ENCODE data around the gene NPEPPS. TPM values are rescaled to one million over a fixed set of nuclear protein-coding genes. Genes with fewer than 3 reads are reported as not detected.
A peak's percentile ranks its signal among the peaks of the same experiment; 100 is the strongest.
"Not testable (repeated sequence)": the region's sequence is repeated elsewhere in the genome, so short reads cannot be mapped to it uniquely, and the experiment has no call there.

NPEPPS gene
- total RNA-seq, 1 donor from 2014 or later = 132 TPM

DNA sequence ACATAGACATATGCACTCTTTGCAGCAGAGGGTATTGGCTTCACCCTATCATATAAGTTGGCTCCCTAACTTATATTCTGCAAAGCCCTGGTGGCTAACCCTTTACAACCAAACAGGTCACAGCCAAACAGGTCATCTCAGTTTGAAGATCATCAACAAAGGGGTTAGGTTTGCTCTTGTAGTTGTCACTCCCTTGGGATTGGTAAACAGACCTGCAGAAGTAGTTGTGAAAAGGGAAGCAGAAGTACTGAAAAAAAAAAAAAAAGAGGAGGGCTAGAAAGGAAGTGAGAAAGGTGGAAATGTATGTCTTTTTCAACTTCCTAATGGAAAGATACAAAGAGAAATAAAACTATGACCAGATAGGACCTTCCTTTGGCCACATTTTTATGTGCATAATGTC, 8.6 kb upstream of the NPEPPS start:
- H3K27ac Mint-ChIP-seq; DNase-seq (ENCODE audit: low spot score); H3K4me1 Mint-ChIP-seq (ENCODE audit: low read depth); H3K27me3 Mint-ChIP-seq (ENCODE audit: low read depth); intact Hi-C loops (cut with micrococcal nuclease); H3K36me3 Mint-ChIP-seq (ENCODE audit: low read depth); H3K4me3 Mint-ChIP-seq (ENCODE audit: low read depth); H3K9me3 Mint-ChIP-seq: not testable (repeated sequence)

DNA sequence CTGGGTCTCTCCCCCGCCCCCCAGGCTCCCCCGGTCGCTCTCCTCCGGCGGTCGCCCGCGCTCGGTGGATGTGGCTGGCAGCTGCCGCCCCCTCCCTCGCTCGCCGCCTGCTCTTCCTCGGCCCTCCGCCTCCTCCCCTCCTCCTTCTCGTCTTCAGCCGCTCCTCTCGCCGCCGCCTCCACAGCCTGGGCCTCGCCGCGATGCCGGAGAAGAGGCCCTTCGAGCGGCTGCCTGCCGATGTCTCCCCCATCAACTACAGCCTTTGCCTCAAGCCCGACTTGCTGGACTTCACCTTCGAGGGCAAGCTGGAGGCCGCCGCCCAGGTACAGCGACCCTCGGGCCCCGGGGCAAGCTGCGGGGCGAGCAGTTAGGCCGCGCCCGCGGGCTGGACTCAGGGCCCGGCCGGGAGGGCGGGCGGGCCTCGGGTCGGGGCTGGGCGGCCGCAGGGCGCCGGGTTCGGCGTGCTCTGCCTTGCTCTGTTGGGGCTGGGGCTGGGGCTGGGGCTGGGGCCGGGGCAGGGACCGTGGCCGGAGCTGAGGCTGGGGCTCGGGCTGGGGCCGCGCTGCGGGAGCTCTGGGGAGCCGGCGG, 419 bp downstream of the NPEPPS start:
- peak overlapping the region; percentile 96 for H3K4me3 Mint-ChIP-seq (ENCODE audit: low read depth)
- H3K4me1 Mint-ChIP-seq (ENCODE audit: low read depth); H3K9me3 Mint-ChIP-seq; H3K27ac Mint-ChIP-seq; intact Hi-C loops (cut with micrococcal nuclease); H3K27me3 Mint-ChIP-seq (ENCODE audit: low read depth): not testable (repeated sequence)
- DNase-seq (ENCODE audit: low spot score) = peak; percentile 10
- peaks cover 16% of the 10 kb centered on the region for H3K36me3 Mint-ChIP-seq (ENCODE audit: low read depth)

DNA sequence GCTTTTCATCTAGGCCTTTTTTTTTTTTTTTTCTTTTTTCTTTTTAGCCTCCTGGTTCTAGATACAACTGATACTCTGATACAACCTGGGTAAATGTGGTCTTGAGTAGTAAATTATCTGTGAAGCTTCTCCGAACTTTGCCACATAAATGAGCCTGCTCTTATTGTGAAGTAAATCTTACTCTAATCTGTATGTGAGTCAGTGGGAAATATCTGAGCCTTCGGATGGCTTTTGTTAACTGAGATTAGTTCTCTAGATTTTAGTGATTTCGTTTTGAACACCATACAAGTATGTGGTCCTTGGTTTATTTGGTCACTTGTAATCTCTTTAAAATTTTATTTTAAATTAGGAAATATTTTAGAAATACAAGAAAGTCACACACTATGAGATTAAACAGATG, 8.2 kb downstream of the NPEPPS start:
- H3K27ac Mint-ChIP-seq; H3K4me1 Mint-ChIP-seq (ENCODE audit: low read depth); H3K36me3 Mint-ChIP-seq (ENCODE audit: low read depth); H3K27me3 Mint-ChIP-seq (ENCODE audit: low read depth); intact Hi-C loops (cut with micrococcal nuclease); H3K4me3 Mint-ChIP-seq (ENCODE audit: low read depth); DNase-seq (ENCODE audit: low spot score); H3K9me3 Mint-ChIP-seq: not testable (repeated sequence)

DNA sequence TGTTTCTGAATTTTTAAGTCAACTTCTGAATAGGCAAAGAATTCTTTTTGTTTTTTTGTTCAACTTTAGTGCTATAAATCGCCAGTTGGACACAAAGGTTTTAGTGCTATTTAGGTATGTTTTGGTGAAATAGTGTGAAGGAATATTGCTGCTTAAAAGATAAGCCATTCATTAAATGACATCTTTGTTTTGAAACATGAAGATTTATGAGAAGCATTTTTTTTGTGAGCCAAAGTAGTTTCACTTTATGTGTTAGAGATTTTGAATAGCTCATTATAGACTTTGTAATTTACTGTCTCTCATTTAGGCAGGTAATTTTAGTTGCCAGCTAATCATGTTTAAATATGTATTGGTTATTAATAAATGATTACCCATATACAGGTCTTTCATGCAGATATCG, 10.8 kb downstream of the NPEPPS start:
- H3K36me3 Mint-ChIP-seq (ENCODE audit: low read depth); H3K27ac Mint-ChIP-seq; H3K27me3 Mint-ChIP-seq (ENCODE audit: low read depth); H3K4me1 Mint-ChIP-seq (ENCODE audit: low read depth); H3K9me3 Mint-ChIP-seq; H3K4me3 Mint-ChIP-seq (ENCODE audit: low read depth); intact Hi-C loops (cut with micrococcal nuclease); DNase-seq (ENCODE audit: low spot score): not testable (repeated sequence)

DNA sequence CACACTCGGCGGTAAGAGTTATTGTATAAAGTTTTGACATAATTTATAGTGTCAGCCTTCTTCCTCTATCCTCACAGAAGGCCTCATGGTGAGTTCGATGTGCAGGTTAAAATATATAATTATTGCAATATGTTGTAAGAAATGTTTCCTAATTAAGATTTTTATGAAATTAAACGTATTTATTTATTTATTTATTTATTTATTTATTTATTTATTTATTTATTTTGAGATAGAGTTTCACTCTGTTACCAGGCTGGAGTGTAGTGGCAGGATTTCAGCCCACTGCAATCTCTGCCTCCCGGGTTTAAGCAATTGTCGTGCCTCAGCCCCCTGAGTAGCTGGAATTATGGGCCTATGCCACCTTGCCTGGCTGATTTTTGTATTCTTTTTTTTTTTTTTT, 13.4 kb downstream of the NPEPPS start:
- not testable (repeated sequence) for H3K27ac Mint-ChIP-seq

DNA sequence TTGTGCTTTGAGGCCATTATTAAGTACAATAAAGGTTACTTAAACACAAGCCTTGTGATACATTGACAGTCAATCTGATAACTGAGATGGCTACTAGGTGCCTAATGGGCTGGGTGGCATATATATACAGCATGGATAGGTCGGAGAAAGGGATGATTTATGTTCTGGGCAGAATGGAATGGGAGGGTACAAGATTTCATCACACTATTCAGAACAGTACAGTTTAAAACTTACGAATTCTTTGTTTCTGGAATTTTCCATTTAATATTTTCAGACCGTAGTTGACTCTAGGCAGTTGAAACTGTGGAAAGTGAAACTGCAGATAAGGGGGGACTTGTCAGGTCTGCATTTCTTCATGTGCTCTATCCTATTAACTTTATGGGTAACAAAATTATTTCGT, 23.8 kb downstream of the NPEPPS start:
- H3K27ac Mint-ChIP-seq; H3K27me3 Mint-ChIP-seq (ENCODE audit: low read depth); H3K4me3 Mint-ChIP-seq (ENCODE audit: low read depth); H3K9me3 Mint-ChIP-seq; H3K4me1 Mint-ChIP-seq (ENCODE audit: low read depth); intact Hi-C loops (cut with micrococcal nuclease); DNase-seq (ENCODE audit: low spot score): not testable (repeated sequence)
- peaks cover 17% of the 10 kb centered on the region for H3K36me3 Mint-ChIP-seq (ENCODE audit: low read depth)

More for the DNA sequence above, 13.4 kb downstream of the NPEPPS start:
- H3K4me3 Mint-ChIP-seq (ENCODE audit: low read depth); intact Hi-C loops (cut with micrococcal nuclease); DNase-seq (ENCODE audit: low spot score); H3K9me3 Mint-ChIP-seq; H3K4me1 Mint-ChIP-seq (ENCODE audit: low read depth); H3K27me3 Mint-ChIP-seq (ENCODE audit: low read depth): not testable (repeated sequence)
- H3K36me3 Mint-ChIP-seq (ENCODE audit: low read depth) = peaks cover 16% of the 10 kb centered on the region

DNA sequence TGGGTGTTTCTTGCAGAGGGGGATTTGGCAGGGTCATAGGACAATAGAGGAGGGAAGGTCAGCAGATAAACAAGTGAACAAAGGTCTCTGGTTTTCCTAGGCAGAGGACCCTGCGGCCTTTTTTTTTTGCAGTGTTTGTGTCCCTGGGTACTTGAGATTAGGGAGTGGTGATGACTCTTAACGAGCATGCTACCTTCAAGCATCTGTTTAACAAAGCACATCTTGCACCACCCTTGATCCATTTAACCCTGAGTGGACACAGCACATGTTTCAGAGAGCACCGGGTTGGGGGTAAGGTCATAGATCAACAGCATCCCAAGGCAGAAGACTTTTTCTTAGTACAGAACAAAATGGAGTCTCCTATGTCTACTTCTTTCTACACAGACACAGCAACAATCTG, 25.2 kb downstream of the NPEPPS start:
- H3K9me3 Mint-ChIP-seq; intact Hi-C loops (cut with micrococcal nuclease); H3K4me3 Mint-ChIP-seq (ENCODE audit: low read depth); DNase-seq (ENCODE audit: low spot score); H3K27me3 Mint-ChIP-seq (ENCODE audit: low read depth); H3K4me1 Mint-ChIP-seq (ENCODE audit: low read depth); H3K27ac Mint-ChIP-seq: not testable (repeated sequence)
- H3K36me3 Mint-ChIP-seq (ENCODE audit: low read depth) = peaks cover 13% of the 10 kb centered on the region

DNA sequence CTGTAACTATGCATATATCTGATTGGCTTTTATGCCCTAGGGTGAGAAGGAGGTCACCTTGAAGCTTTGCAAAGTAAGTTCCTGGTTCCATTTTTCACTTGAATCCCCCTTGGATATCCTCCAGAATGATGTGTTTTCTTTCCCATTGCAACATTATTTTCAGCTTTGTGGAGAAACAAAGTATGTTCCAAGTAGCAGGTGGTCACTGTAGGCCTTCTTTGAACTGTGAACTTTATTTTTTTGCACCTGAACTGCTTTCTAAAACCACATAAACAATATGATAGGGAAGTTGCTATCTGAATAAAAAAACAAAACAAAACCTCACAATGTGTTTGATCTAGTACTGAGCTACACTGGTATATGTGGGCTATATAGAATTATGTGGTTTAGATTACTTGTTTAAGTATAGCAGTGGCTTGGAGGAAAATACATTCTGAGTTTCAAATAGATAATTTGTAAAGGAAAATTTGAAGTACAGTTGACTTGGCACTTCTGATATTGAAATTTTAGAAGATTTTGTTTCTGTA, 29.7 kb downstream of the NPEPPS start:
- H3K4me3 Mint-ChIP-seq (ENCODE audit: low read depth); intact Hi-C loops (cut with micrococcal nuclease); H3K27me3 Mint-ChIP-seq (ENCODE audit: low read depth); H3K4me1 Mint-ChIP-seq (ENCODE audit: low read depth); DNase-seq (ENCODE audit: low spot score); H3K9me3 Mint-ChIP-seq; H3K27ac Mint-ChIP-seq: not testable (repeated sequence)
- peaks cover 10% of the 10 kb centered on the region for H3K36me3 Mint-ChIP-seq (ENCODE audit: low read depth)

DNA sequence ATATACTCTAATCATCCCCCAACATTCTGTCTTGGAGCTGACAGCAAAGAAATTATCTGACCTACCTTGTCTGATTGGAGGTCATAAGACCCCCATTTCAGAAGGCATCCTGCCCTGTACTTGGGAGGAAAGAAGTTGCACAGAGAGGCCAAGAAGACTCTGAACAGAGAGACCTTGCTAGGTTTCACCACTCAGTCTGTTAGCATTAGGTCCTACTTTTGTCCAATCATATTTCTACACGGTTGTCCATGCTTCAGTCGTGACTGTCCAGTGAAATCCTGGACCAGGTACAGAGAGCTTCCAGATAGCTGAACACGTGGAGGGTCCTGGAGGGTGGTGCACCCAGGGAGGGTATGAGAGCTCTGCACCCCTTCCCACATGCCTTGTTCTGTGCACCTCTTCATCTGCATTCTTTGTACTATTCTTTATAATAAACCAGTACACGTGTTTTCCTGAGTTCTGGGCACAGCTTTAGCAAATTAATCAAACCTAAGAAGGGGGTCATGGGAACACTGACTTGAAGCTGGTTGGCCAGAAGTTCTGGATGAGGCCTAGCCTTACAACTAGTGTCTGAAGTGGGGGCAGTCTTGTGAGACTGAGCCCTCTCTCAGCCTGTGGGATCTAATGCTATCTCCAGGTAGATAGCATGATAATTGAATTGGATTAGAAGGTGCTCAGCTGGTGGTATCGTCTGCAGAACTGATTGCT, 30.9 kb downstream of the NPEPPS start:
- H3K27ac Mint-ChIP-seq; H3K4me1 Mint-ChIP-seq (ENCODE audit: low read depth); H3K27me3 Mint-ChIP-seq (ENCODE audit: low read depth); DNase-seq (ENCODE audit: low spot score); H3K9me3 Mint-ChIP-seq; H3K4me3 Mint-ChIP-seq (ENCODE audit: low read depth); H3K36me3 Mint-ChIP-seq (ENCODE audit: low read depth); intact Hi-C loops (cut with micrococcal nuclease): not testable (repeated sequence)

DNA sequence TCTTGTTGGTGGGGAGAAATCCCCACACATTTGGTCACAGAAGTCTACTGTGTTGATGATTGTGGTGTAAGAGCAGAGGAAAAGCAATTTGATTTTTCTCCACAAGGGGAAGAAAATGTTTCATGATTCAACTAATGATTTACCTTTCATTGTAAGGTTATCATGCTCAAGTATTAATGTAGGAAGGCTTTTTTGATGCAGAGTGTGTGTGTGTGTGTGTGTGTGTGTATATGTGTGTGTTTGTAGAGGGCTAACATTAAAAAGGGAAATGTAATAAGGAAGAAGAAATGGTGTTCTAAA, 31.4 kb downstream of the NPEPPS start:
- H3K27me3 Mint-ChIP-seq (ENCODE audit: low read depth); intact Hi-C loops (cut with micrococcal nuclease); H3K36me3 Mint-ChIP-seq (ENCODE audit: low read depth); H3K27ac Mint-ChIP-seq; H3K4me1 Mint-ChIP-seq (ENCODE audit: low read depth); H3K4me3 Mint-ChIP-seq (ENCODE audit: low read depth); H3K9me3 Mint-ChIP-seq; DNase-seq (ENCODE audit: low spot score): not testable (repeated sequence)

DNA sequence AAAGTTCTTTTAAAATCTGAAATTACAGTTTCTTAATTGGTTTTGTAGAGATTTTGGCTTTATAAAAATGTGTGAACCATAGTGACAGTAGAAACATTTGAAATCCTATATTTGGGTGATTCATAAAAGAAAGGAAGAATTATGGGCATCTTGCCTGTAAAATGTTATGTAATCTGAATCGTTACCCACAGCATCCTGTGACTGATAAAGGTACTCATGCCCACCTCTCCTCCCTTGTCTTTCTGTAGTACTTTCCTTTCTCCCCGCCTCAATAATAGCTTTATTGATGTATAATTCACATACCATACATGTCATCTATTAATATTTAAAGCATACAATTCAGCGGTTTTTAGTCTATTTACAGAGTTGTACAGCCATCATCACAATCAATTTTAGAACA, 36.4 kb downstream of the NPEPPS start:
- H3K27ac Mint-ChIP-seq; H3K4me3 Mint-ChIP-seq (ENCODE audit: low read depth); H3K4me1 Mint-ChIP-seq (ENCODE audit: low read depth); H3K9me3 Mint-ChIP-seq; intact Hi-C loops (cut with micrococcal nuclease); H3K27me3 Mint-ChIP-seq (ENCODE audit: low read depth); DNase-seq (ENCODE audit: low spot score): not testable (repeated sequence)
- peaks cover 17% of the 10 kb centered on the region for H3K36me3 Mint-ChIP-seq (ENCODE audit: low read depth)

DNA sequence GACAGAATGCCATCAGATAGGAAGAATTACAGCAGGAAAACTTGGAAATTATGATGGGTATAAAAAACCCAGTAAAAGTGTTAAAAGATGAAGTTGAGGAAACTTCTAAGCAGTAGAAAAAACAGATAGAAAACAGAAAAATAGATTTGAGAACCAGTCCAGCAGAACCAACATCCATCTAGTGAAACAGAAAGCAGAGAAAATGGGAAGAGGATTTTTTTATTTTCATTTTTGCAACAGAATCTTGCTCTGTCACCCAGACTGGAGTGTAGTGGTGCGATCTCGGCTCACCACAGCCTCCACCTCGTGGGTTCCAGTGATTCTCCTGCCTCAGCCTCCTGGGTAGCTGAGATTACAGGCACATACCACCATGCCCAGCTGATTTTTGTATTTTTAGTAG, 41.7 kb downstream of the NPEPPS start:
- H3K4me3 Mint-ChIP-seq (ENCODE audit: low read depth); H3K9me3 Mint-ChIP-seq; H3K4me1 Mint-ChIP-seq (ENCODE audit: low read depth); H3K27ac Mint-ChIP-seq; DNase-seq (ENCODE audit: low spot score); intact Hi-C loops (cut with micrococcal nuclease); H3K27me3 Mint-ChIP-seq (ENCODE audit: low read depth): not testable (repeated sequence)
- peaks cover 24% of the 10 kb centered on the region for H3K36me3 Mint-ChIP-seq (ENCODE audit: low read depth)

DNA sequence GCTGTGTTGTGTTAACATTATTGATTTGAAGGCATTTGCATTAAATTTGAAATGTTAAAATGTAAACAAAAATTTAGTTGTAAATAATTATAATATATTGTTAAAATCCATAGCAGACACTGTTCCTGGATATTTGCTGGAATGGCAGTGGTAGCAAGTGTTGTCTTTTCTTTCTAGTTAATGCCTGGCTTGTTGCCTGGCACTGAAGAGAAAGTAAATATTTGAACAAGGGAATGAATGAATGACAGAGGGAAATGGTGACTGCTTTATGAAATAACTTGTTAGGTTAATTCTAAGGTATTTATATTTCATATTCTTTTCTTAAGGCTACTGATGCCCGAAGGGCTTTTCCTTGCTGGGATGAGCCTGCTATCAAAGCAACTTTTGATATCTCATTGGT, 51.5 kb downstream of the NPEPPS start:
- H3K27ac Mint-ChIP-seq; H3K27me3 Mint-ChIP-seq (ENCODE audit: low read depth); intact Hi-C loops (cut with micrococcal nuclease); DNase-seq (ENCODE audit: low spot score); H3K4me1 Mint-ChIP-seq (ENCODE audit: low read depth); H3K4me3 Mint-ChIP-seq (ENCODE audit: low read depth); H3K9me3 Mint-ChIP-seq: not testable (repeated sequence)
- peaks cover 17% of the 10 kb centered on the region for H3K36me3 Mint-ChIP-seq (ENCODE audit: low read depth)

Data from activated T-helper 2 cell treated with anti-CD3 and anti-CD28 coated beads, Interferon-gamma antibody, Interleukin-2, Interleukin-4, amounts not matched to agents 10 μg/mL and 5 μg/mL and 100 μg/mL, durations not matched to agents 14 hours and 24 hours and 36 hours (primary cell).